ENCODE data around the gene GPC3. TPM values are rescaled to one million over a fixed set of nuclear protein-coding genes. Genes with fewer than 3 reads are reported as not detected.

Gene GPC3
- polyA plus RNA-seq, 1 of the 3 experiments (the other 2 are of a cell fraction) = 1.4 TPM

DNA sequence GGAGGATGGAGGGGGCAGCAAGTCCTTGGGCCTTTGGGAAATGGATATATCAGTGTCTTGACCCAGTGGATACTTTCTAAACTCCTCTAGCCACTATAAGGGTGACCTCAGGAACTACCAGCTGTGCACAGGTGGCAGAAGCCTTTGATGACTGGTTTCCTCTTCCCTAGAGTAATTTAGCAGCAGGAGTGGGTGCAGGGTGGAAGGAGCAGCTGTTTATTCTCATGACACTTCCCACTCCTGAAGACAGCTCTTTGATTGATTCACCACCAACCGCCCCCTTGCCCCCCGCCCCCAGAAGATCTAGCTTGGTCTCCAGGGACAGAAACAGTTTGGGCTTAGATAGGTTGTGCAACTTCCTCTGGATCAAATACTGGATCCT is 63.0 kb downstream of the GPC3 start:
- no peaks in the 10 kb centered on the region for H3K9me3 ChIP-seq
- ChIA-PET CTCF (interaction anchor here (0.9 to 1.4 kb wide), 4 partner anchors 9 to 130 kb away, joined by 3 to 5 read pairs (median 3); no protein-coding TSS in a partner anchor), POLR2A (no interaction called here)
- H3K9me2 ChIP-seq = no peaks in the 10 kb centered on the region
- H3K36me3 ChIP-seq (replicated peaks in 1 of 2; ENCODE audit: control insufficient read depth in 1 of 2, insufficient read depth in 2 of 2, low read length in 1 of 2) = no peaks in the 10 kb centered on the region
- no peaks in the 10 kb centered on the region for H3K27me3 ChIP-seq (ENCODE audit: insufficient read depth)
- no peaks in the 10 kb centered on the region for H4K20me1 ChIP-seq (ENCODE audit: insufficient read depth)
- DNase-seq = no peak
- no peaks in the 10 kb centered on the region for H3K79me2 ChIP-seq (ENCODE audit: insufficient read depth)
- TF ChIP-seq TCF12 (IDR thresholded peaks at IDR 0.05) = no peak
- no peak for TF ChIP-seq RXRA (IDR thresholded peaks at IDR 0.05; ENCODE audit: borderline replicate concordance, low read depth)
- TF ChIP-seq RCOR1 (IDR thresholded peaks at IDR 0.05; ENCODE audit: low read length) = no peak
- no peak for TF ChIP-seq JUND (IDR thresholded peaks at IDR 0.05)
- TF ChIP-seq CHD2 (IDR thresholded peaks at IDR 0.05; ENCODE audit: low read length, partially characterized antibody) = no peak
- no peak for TF ChIP-seq SIN3A (IDR thresholded peaks at IDR 0.05; ENCODE audit: borderline replicate concordance, low read depth, low read length)
- no peak for TF ChIP-seq NFIC (IDR thresholded peaks at IDR 0.05; ENCODE audit: borderline replicate concordance)
- TF ChIP-seq RAD21 (IDR thresholded peaks at IDR 0.05; ENCODE audit: low read length) = no peak
- TF ChIP-seq, protein P1, sequence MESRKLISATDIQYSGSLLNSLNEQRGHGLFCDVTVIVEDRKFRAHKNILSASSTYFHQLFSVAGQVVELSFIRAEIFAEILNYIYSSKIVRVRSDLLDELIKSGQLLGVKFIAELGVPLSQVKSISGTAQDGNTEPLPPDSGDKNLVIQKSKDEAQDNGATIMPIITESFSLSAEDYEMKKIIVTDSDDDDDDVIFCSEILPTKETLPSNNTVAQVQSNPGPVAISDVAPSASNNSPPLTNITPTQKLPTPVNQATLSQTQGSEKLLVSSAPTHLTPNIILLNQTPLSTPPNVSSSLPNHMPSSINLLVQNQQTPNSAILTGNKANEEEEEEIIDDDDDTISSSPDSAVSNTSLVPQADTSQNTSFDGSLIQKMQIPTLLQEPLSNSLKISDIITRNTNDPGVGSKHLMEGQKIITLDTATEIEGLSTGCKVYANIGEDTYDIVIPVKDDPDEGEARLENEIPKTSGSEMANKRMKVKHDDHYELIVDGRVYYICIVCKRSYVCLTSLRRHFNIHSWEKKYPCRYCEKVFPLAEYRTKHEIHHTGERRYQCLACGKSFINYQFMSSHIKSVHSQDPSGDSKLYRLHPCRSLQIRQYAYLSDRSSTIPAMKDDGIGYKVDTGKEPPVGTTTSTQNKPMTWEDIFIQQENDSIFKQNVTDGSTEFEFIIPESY (IDR thresholded peaks at IDR 0.05; ENCODE audit: borderline replicate concordance, low read depth) = no peak
- no peak for TF ChIP-seq ELF1 (IDR thresholded peaks at IDR 0.05)
- TF ChIP-seq, protein P2, sequence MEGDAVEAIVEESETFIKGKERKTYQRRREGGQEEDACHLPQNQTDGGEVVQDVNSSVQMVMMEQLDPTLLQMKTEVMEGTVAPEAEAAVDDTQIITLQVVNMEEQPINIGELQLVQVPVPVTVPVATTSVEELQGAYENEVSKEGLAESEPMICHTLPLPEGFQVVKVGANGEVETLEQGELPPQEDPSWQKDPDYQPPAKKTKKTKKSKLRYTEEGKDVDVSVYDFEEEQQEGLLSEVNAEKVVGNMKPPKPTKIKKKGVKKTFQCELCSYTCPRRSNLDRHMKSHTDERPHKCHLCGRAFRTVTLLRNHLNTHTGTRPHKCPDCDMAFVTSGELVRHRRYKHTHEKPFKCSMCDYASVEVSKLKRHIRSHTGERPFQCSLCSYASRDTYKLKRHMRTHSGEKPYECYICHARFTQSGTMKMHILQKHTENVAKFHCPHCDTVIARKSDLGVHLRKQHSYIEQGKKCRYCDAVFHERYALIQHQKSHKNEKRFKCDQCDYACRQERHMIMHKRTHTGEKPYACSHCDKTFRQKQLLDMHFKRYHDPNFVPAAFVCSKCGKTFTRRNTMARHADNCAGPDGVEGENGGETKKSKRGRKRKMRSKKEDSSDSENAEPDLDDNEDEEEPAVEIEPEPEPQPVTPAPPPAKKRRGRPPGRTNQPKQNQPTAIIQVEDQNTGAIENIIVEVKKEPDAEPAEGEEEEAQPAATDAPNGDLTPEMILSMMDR (IDR thresholded peaks at IDR 0.05) = no peak
- no peak for TF ChIP-seq MEF2A (IDR thresholded peaks at IDR 0.05; ENCODE audit: borderline replicate concordance, low read depth)
- no peak for TF ChIP-seq EP300 (IDR thresholded peaks at IDR 0.05; ENCODE audit: borderline replicate concordance in 1 of 2, low read depth in 1 of 2, low read length in 1 of 2)
- no peak for TF ChIP-seq POLR2AphosphoS5 (IDR thresholded peaks at IDR 0.05; ENCODE audit: low read depth, low read length)
- no peak for TF ChIP-seq TAF1 (IDR thresholded peaks at IDR 0.05; ENCODE audit: borderline replicate concordance, low read depth, low read length)
- H3K9ac ChIP-seq = no peak overlapping the region
- 0% methylated on average over 1 of the region's 2 CpGs for WGBS (ENCODE audit: low lambda C conversion rate)
- H3K4me1 ChIP-seq (ENCODE audit: control insufficient read depth in 1 of 2, insufficient read depth in 2 of 2, low read depth in 1 of 2, low read length in 1 of 2) = peaks cover 0 to 6% of the 10 kb centered on the region in 2 experiments; a peak in 1 of 4 replicates
- no peak overlapping the region for H3K27ac ChIP-seq (ENCODE audit: low read depth in 2 of 2, low read length in 1 of 2)
- no peaks in the 10 kb centered on the region for H3F3A ChIP-seq (replicated peaks; ENCODE audit: insufficient read depth)
- H3K4me2 ChIP-seq = no peak overlapping the region
- H3K4me3 ChIP-seq (ENCODE audit: low read depth in 2 of 2, low read length in 1 of 2) = no peak overlapping the region
- H2AFZ ChIP-seq (ENCODE audit: low read depth) = no peak overlapping the region

DNA sequence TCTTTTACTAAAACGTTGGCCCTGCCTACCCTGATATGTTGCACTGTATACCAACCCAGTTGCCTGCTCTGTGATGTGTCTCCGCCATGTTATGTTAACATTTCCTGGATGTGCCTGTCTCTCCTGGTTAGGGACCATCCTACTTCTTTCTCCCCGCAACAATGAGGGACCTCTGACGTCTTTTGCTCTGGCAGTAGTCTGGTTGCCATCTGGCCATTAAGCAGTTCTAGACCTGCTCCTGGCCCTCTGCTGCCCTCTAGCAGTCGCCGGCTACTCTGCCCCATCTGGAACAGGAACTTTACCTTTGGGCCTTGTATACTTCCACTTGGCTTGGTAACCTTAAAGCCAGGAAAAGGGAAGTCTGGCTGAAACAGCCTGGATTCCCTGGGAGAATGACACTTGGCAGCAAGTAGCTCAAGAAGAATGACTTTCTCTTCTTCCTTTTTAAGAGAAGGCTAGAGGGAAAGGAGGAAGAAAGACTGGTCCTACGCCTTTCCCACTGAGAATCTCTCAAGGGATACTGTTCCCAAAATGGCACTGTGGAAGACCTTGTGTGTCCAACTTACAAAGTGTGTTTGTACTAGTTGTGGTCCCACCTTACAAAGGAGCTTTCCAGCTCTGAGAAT is 63.5 kb downstream of the GPC3 start:
- CTCF ChIA-PET = interaction anchor here (0.9 to 1.2 kb wide), 4 partner anchors 8 to 129 kb away, joined by 3 to 5 read pairs (median 3); no protein-coding TSS in a partner anchor
- peak; percentile 43 for TF ChIP-seq RAD21 (IDR thresholded peaks at IDR 0.05; ENCODE audit: low read length)
- TF ChIP-seq, protein P2 (IDR thresholded peaks at IDR 0.05) = peak; percentile 57
- TF ChIP-seq, protein P3, sequence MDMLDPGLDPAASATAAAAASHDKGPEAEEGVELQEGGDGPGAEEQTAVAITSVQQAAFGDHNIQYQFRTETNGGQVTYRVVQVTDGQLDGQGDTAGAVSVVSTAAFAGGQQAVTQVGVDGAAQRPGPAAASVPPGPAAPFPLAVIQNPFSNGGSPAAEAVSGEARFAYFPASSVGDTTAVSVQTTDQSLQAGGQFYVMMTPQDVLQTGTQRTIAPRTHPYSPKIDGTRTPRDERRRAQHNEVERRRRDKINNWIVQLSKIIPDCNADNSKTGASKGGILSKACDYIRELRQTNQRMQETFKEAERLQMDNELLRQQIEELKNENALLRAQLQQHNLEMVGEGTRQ (IDR thresholded peaks at IDR 0.05; ENCODE audit: borderline replicate concordance, low read depth, low read length) = no peak
- Histone ChIP-seq H3K4me3 (ENCODE audit: low read depth in 2 of 2, low read length in 1 of 2) (no peak overlapping the region), H3F3A (replicated peaks; ENCODE audit: insufficient read depth) (no peaks in the 10 kb centered on the region), H3K79me2 (ENCODE audit: insufficient read depth) (no peaks in the 10 kb centered on the region), H3K4me1 (ENCODE audit: control insufficient read depth in 1 of 2, insufficient read depth in 2 of 2, low read depth in 1 of 2, low read length in 1 of 2) (peaks cover 0 to 6% of the 10 kb centered on the region in 2 experiments; a peak in 1 of 4 replicates), H3K4me2 (no peak overlapping the region), H2AFZ (ENCODE audit: low read depth) (no peak overlapping the region), H3K9me3 (no peaks in the 10 kb centered on the region), H4K20me1 (ENCODE audit: insufficient read depth) (no peaks in the 10 kb centered on the region), H3K9ac (no peak overlapping the region), H3K27ac (ENCODE audit: low read depth in 2 of 2, low read length in 1 of 2) (no peak overlapping the region), H3K27me3 (ENCODE audit: insufficient read depth) (no peaks in the 10 kb centered on the region), H3K36me3 (replicated peaks in 1 of 2; ENCODE audit: control insufficient read depth in 1 of 2, insufficient read depth in 2 of 2, low read length in 1 of 2) (no peaks in the 10 kb centered on the region), H3K9me2 (no peaks in the 10 kb centered on the region)
- WGBS (ENCODE audit: low lambda C conversion rate) = 19% methylated on average over 6 of the region's 7 CpGs
- DNase-seq = peak; percentile 16
- POLR2A ChIA-PET = no interaction called here

Measured in SK-N-SH (cell line).